Measurements from ENCODE around the gene PDE6D.
"Not testable (repeated sequence)": the region's sequence is repeated elsewhere in the genome, so short reads cannot be mapped to it uniquely, and the experiment has no call there.

The PDE6D gene

GRCh38 chr2:231751042-231751815 is 29.9 kb downstream of the PDE6D start:
- ChIA-PET CTCF (no interaction called here), POLR2A (no interaction called here)
- no peak for DNase-seq (ENCODE audit: extremely low spot score)
- TF ChIP-seq SP1 (IDR thresholded peaks at IDR 0.05) (no peak), BHLHE40 (IDR thresholded peaks at IDR 0.05; ENCODE audit: borderline replicate concordance) (no peak), TARDBP (IDR thresholded peaks at IDR 0.05) (no peak), FOXK2 (IDR thresholded peaks at IDR 0.05) (no peak), CTBP1 (IDR thresholded peaks at IDR 0.05; ENCODE audit: borderline replicate concordance) (no peak), FOXA1 (IDR thresholded peaks at IDR 0.05) (no peak), SUZ12 (IDR thresholded peaks at IDR 0.05) (no peak), ARNT (IDR thresholded peaks at IDR 0.05) (no peak), NFRKB (IDR thresholded peaks at IDR 0.05) (no peak), ELF4 (IDR thresholded peaks at IDR 0.05) (no peak), PKNOX1 (IDR thresholded peaks at IDR 0.05) (no peak), L3MBTL2 (conservative IDR thresholded peaks at IDR 0.05) (no peak), HDGF (IDR thresholded peaks at IDR 0.05; ENCODE audit: borderline replicate concordance) (no peak), LEF1 (IDR thresholded peaks at IDR 0.05; ENCODE audit: borderline replicate concordance) (no peak), ZNF384 (IDR thresholded peaks at IDR 0.05) (no peak), FOXM1 (IDR thresholded peaks at IDR 0.05; ENCODE audit: borderline replicate concordance) (no peak)

- POLR2A ChIA-PET; DNase-seq (ENCODE audit: extremely low spot score): not testable (repeated sequence)
- CTCF ChIA-PET = interaction anchor here (0.6 kb wide), 1 partner anchor 713 kb away, joined by 3 read pairs; no protein-coding TSS in a partner anchor
These were observed 32.1 kb downstream of the PDE6D start for GRCh38 chr2:231749016-231749415.

- POLR2A ChIA-PET, CTCF ChIA-PET: not testable (repeated sequence)
These were observed 32.8 kb downstream of the PDE6D start for GRCh38 chr2:231748153-231748896.

GRCh38 chr2:231745303-231746038 is 35.6 kb downstream of the PDE6D start:
- ChIA-PET POLR2A (interaction anchor here (1.2 to 1.4 kb wide), 2 partner anchors 36 to 37 kb away, joined by 3 to 4 read pairs; partner anchors contain the start of genes PDE6D and PTMA), CTCF (interaction anchor here (0.5 kb wide), 1 partner anchor 622 kb away, joined by 5 read pairs; no protein-coding TSS in a partner anchor)
- DNase-seq (ENCODE audit: extremely low spot score) = no peak
- TF ChIP-seq ZNF384 (IDR thresholded peaks at IDR 0.05) (no peak), FOXK2 (IDR thresholded peaks at IDR 0.05) (no peak), L3MBTL2 (conservative IDR thresholded peaks at IDR 0.05) (no peak), FOXA1 (IDR thresholded peaks at IDR 0.05) (no peak), HDGF (IDR thresholded peaks at IDR 0.05; ENCODE audit: borderline replicate concordance) (no peak), ELF4 (IDR thresholded peaks at IDR 0.05) (no peak), BHLHE40 (IDR thresholded peaks at IDR 0.05; ENCODE audit: borderline replicate concordance) (no peak), TARDBP (IDR thresholded peaks at IDR 0.05) (no peak), FOXM1 (IDR thresholded peaks at IDR 0.05; ENCODE audit: borderline replicate concordance) (no peak), ARNT (IDR thresholded peaks at IDR 0.05) (no peak), SP1 (IDR thresholded peaks at IDR 0.05) (no peak), NFRKB (IDR thresholded peaks at IDR 0.05) (no peak)

More at GRCh38 chr2:231748153-231748896, 32.8 kb downstream of the PDE6D start:
- not testable (repeated sequence) for DNase-seq (ENCODE audit: extremely low spot score)

- DNase-seq (ENCODE audit: extremely low spot score) = no peak
- POLR2A ChIA-PET = no interaction called here
- TF ChIP-seq HDGF (IDR thresholded peaks at IDR 0.05; ENCODE audit: borderline replicate concordance) (no peak), BHLHE40 (IDR thresholded peaks at IDR 0.05; ENCODE audit: borderline replicate concordance) (no peak), CTBP1 (IDR thresholded peaks at IDR 0.05; ENCODE audit: borderline replicate concordance) (no peak), ZNF384 (IDR thresholded peaks at IDR 0.05) (no peak), NFRKB (IDR thresholded peaks at IDR 0.05) (no peak), TARDBP (IDR thresholded peaks at IDR 0.05) (no peak), ELF4 (IDR thresholded peaks at IDR 0.05) (no peak), LEF1 (IDR thresholded peaks at IDR 0.05; ENCODE audit: borderline replicate concordance) (no peak), SUZ12 (IDR thresholded peaks at IDR 0.05) (no peak), SP1 (IDR thresholded peaks at IDR 0.05) (no peak), FOXM1 (IDR thresholded peaks at IDR 0.05; ENCODE audit: borderline replicate concordance) (no peak), ARNT (IDR thresholded peaks at IDR 0.05) (no peak), PKNOX1 (IDR thresholded peaks at IDR 0.05) (no peak), FOXK2 (IDR thresholded peaks at IDR 0.05) (no peak), FOXA1 (IDR thresholded peaks at IDR 0.05) (no peak), L3MBTL2 (conservative IDR thresholded peaks at IDR 0.05) (no peak)
- CTCF ChIA-PET = interaction anchor here (0.6 kb wide), 1 partner anchor 36 kb away, joined by 3 read pairs; no protein-coding TSS in a partner anchor
These were observed 37.5 kb downstream of the PDE6D start for GRCh38 chr2:231743376-231744116.
